Thyroid gland (tissue), 4 donors: ENCODE results near the gene NRBF2.

ENCODE experiments used
- POLR2A ChIP-seq, 2 donors: fragments of 450-650 bp; IDR thresholded peaks; one replicate each; pipeline ENCODE4 v1.6.1; 2017; ENCODE audit warnings: antibody characterized with exemption in 2 of 2, mild to moderate bottlenecking in 2 of 2, moderate library complexity in 1 of 2
- TF ChIP-seq, protein P1 (sequence below), 6 experiments: fragments of 200-600 bp in 3 of 6; fragments of 450-650 bp in 3 of 6; sonication (generic) in 3 of 6; IDR thresholded peaks; one replicate each; pipeline ENCODE4 v1.5.1; 2016 to 2019; ENCODE audit warnings: antibody characterized with exemption in 6 of 6, mild to moderate bottlenecking in 2 of 6, inconsistent platforms in 1 of 6, moderate library complexity in 1 of 6

DNA sequence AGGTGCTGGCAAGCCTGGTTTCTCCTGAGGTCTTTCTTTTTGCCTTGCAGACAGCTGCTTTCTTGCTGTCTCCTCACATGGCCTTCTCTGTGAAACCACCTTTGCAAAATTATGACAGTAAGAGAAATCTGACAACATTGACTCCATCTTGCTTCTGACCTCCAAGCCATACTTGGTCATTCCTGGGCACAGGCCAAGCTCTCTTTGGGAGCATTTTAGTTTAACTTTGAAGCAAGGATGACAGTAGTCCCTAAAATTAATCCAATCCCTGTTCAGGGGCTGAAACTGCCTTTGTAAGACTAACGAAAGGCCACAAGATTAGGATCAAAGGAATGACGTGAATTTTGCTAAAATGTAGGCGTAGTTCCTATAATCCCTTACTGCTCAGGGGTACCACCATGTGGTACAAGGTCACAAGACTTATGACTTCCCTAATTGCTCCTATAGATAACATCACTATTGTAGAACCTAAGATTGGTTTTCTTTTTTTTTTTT is 25.1 kb upstream of the NRBF2 start:
- TF ChIP-seq, protein P1, sequence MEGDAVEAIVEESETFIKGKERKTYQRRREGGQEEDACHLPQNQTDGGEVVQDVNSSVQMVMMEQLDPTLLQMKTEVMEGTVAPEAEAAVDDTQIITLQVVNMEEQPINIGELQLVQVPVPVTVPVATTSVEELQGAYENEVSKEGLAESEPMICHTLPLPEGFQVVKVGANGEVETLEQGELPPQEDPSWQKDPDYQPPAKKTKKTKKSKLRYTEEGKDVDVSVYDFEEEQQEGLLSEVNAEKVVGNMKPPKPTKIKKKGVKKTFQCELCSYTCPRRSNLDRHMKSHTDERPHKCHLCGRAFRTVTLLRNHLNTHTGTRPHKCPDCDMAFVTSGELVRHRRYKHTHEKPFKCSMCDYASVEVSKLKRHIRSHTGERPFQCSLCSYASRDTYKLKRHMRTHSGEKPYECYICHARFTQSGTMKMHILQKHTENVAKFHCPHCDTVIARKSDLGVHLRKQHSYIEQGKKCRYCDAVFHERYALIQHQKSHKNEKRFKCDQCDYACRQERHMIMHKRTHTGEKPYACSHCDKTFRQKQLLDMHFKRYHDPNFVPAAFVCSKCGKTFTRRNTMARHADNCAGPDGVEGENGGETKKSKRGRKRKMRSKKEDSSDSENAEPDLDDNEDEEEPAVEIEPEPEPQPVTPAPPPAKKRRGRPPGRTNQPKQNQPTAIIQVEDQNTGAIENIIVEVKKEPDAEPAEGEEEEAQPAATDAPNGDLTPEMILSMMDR (IDR thresholded peaks at IDR 0.05) = no peak
- TF ChIP-seq POLR2A (IDR thresholded peaks at IDR 0.05) = no peak
